Measurements from ENCODE around the gene GRIN2A.

DNA sequence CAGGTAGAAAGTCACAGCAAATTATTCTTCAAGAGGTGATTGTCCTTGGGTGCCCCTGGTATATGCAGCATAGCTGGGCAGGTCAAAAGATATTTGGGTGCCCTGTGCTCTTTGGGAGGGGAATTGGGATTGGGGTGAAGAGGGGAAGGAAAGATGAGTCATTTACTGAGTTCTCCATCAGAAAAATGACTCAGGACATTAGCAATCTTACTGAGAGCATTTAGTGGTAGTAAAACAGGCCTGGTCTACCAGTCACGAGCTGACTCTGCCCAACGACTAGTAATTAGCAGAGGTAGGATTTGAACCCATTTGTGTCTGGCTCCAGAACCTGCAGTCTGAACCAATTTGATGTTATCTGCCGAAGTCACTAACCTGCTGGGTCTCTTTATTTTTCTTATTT lies 6.0 kb upstream of the GRIN2A start:
- TF ChIP-seq, protein P1, sequence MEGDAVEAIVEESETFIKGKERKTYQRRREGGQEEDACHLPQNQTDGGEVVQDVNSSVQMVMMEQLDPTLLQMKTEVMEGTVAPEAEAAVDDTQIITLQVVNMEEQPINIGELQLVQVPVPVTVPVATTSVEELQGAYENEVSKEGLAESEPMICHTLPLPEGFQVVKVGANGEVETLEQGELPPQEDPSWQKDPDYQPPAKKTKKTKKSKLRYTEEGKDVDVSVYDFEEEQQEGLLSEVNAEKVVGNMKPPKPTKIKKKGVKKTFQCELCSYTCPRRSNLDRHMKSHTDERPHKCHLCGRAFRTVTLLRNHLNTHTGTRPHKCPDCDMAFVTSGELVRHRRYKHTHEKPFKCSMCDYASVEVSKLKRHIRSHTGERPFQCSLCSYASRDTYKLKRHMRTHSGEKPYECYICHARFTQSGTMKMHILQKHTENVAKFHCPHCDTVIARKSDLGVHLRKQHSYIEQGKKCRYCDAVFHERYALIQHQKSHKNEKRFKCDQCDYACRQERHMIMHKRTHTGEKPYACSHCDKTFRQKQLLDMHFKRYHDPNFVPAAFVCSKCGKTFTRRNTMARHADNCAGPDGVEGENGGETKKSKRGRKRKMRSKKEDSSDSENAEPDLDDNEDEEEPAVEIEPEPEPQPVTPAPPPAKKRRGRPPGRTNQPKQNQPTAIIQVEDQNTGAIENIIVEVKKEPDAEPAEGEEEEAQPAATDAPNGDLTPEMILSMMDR (IDR thresholded peaks at IDR 0.05) = no peak
- TF ChIP-seq POLR2A (IDR thresholded peaks at IDR 0.05) = no peak
